EH (cell line): ENCODE measurements around the gene MBD5.
"Not testable (repeated sequence)": the region's sequence is repeated elsewhere in the genome, so short reads cannot be mapped to it uniquely, and the experiment has no call there.

Experiments used
- DNase-seq: peaks from one replicate; pipeline ENCODE4 v3.0.0-alpha.2; 2015; ENCODE audit warnings: low read depth

Gene MBD5

GRCh38 chr2:148021059-148021861 is at the start of gene MBD5:
MBD5 (plus strand) TSS chr2:148021091.
- DNase-seq = peak; percentile 73

GRCh38 chr2:147976102-147976501 is 44.8 kb upstream of the MBD5 start:
- DNase-seq = no peak

DNA sequence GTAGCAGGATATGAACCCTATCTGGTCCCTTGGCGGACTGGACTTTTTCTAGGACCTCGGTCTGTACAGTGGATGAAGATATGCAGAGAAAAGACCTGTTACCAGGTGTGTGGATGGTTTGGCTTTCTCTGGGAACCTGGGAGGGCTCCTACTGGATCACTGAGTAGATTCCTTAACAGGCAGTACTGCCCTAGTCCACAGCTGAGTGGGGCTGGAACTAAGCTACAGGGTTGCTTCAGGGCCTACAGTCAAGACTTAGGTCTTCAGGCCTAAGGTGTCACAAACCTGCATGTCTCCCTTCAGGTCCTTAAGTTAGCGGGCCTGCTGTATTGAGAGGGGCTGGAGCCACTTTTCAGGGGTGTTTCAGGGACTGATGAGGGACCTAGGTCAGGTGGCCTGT is 43.2 kb upstream of the MBD5 start:
- DNase-seq = no peak

DNA sequence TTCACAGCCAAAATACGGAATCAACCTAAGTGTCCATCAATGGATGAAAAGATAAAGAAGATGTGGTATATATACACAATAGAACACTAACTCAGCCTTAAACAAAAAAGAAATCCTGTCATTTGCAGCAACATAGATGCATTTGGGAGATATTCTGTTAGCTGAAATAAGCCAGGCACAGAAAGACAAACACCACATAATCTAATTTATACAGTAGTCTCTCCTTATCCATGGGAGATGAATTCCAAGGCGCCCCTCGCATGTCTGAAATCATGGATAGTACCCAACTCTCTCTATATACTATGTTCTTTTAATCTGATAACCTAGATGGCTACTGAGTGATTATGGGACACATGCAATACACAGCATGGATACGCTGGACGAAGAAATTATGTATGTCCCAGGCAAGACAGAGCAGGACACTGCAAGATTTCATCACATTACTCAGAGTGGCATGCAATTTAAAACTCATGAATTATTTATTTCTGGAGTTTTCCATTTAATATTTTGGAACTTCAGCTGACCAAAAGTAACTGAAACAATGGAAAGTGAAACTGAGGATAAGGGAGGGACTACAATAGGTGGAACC is 39.9 kb upstream of the MBD5 start:
- no peak for DNase-seq

DNA sequence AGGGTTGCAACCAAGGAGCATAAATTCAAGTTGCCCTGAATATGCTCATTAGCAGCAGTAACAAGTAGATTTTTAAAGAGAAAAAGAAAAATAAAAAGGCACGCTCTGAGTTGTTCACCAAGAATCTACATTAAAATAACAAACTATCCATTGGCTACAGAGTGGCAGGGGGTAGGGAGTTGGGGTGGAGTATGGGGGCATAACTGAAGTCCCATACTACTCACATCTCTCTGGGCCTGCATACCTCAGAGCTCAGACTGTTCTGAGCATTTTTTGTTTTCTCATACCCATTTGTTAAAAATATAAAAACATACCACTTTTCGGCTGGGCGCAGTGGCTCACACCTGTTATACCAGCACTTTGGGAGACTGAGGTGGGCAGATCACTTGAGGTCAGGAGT is 31.8 kb upstream of the MBD5 start:
- no peak for DNase-seq

GRCh38 chr2:147989809-147990403 is 31.0 kb upstream of the MBD5 start:
- peak; percentile 64 for DNase-seq

GRCh38 chr2:147994965-147995364 is 25.9 kb upstream of the MBD5 start:
- DNase-seq = not testable (repeated sequence)

DNA sequence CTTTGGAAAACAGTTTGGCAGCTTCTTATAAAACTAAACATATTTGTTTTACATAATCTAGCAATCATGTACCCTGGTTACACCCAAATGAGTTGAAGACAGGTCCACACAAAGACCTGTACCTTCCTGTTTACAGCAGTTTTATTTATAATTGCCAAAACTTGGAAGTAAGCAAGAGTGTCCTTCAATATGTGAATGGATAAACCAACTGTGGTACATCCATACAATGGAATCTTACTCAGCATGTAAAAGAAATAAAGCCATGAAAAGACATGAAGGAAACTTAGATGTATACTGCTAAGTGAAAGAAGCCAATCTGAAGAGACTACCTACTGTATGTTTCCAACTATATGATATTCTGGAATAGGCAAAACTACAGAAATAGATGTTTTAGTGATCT is 24.1 kb upstream of the MBD5 start:
- no peak for DNase-seq

DNA sequence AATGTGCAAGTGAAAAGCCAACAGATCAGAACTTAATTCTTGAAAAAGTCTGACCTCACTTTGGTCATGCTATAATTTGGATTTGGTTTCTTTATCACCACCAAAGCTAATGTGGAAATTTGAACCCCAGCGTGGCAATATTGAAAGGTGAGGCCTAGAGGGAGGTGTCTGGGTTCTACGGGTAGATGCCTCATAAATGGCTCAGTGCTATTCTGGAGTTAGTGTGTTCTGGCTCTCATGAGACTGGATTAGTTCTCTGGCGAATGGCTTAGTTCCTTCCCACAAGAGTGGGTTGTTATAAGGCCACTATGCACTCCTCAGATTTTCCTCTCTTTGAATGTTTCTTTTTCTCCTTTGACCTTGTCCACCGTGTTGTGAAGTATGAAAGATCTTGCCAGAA is 22.7 kb upstream of the MBD5 start:
- DNase-seq = no peak

- no peak for DNase-seq
Observed at GRCh38 chr2:147999126-147999525, 21.8 kb upstream of the MBD5 start.

DNA sequence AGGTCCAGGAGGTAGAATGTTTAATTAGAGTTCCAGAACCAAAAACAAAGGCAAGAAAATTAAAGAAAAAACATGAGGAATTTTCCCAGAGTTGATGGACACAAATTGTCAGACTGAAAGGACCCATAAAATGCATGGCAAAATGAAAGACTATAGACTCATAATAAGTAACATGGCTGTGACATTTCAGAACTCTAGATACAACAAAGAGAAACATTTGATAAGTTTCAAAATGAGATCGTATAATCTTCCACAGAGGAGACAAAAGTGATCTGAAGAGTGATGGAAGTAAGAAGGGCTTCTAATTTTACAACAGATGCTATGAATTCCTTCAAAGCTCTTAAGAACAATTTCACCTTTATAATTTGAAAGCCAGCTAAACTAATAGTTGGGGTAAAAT is 20.8 kb upstream of the MBD5 start:
- no peak for DNase-seq

DNA sequence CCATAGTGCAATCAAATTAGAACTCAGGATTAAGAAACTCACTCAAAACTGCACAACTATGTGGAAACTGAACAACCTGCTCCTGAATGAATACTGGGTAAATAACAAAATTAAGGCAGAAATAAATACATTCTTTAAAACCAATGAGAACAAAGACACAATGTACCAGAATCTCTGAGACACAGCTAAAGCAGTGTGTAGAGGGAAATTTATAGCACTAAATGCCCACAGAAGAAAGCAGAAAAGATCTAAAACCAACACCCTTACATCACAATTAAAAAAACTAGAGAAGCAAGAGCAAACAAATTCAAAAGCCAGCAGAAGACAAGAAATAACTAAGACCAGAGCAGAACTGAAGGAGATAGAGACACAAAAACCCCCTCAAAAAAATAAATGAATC is 18.5 kb upstream of the MBD5 start:
- DNase-seq = not testable (repeated sequence)

DNA sequence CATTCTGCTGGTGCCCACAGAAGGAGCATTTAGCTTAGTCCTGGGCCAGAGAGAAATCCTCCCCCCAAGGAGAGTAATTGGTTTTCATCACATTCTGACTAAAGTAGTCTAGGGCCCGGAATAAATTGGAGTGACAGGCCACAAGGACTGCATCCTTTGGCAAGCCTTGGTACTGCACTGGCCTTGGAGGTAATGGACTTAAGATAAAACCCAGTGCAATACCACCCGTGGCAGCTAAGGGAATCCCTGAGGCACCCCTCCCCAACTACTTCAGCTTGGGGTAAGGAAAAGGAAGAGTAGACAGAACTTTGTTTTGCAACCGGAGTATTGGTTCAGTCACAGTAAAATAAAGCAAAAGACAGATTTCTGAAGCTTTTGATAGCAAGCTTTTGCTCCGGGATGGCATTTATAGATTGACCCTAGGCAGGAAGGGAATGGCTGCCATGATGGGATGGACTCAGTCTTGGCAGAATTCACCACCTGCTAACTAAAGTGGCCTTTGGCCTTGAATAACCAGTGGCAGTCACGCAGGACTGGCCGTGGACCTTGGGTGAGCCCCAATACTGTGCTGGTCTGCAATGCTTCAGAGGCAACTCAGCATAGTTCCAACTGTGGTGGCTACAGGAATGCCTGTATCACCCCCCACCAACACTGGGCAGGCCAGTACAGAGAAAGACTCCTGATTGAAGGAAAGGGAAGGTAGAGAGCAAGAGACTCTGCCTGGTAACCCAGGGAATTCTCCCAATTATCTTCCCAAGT is 14.5 kb upstream of the MBD5 start:
- no peak for DNase-seq

- DNase-seq = no peak
Observed at GRCh38 chr2:148007219-148007900, 13.5 kb upstream of the MBD5 start.

DNA sequence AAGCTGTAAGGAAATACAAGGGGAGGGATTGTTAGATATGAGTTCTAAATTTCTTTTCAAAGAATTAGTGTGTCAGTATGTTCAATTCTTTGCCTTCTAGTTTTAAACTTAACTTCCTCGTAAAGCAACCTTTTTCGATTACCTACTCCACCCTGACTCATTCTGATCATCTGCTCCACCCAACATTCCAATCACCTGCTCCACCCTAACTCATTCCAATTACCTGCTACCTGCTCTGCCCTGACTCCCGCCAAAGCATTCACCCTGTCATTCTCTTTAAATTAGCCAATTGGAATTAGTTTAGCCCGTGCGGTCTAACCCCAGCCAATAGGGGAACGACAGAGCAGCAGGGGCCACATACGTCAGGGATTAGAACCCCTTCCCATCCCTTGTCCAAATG is 12.5 kb upstream of the MBD5 start:
- DNase-seq = not testable (repeated sequence)

- no peak for DNase-seq
Observed at GRCh38 chr2:148013876-148014275, 7.0 kb upstream of the MBD5 start.

- no peak for DNase-seq
Observed at GRCh38 chr2:148014616-148015015, 6.3 kb upstream of the MBD5 start.

- DNase-seq = peak; percentile 100
Observed at GRCh38 chr2:148020111-148021058, 506 bp upstream of the MBD5 start, which contains the start of gene ORC4. ORC4 (minus strand) TSS chr2:148020737; CDS start chr2:147975958, 44,779 bp downstream.

GRCh38 chr2:148021886-148022285 is 995 bp downstream of the MBD5 start:
- peak; percentile 26 for DNase-seq

- no peak for DNase-seq
Observed at GRCh38 chr2:148022351-148022750, 1.5 kb downstream of the MBD5 start.

DNA sequence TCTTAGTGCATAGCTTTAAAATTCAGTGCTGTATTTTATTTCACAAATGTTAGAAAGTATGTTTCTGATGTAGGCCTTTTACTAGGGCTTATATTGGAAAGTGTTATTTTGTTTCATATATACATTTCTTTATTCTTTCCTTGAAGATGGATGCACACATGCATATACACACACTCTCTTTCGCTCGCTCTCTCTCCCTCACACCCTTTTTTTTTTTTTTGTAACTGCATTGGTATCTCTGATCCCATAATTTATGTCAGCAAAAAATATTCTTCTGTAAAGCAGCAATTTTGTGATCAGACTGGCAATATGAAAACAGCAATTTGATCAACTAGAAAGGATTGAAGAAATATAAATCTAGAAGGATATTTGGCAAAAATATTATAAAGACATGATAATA is 2.0 kb downstream of the MBD5 start:
- no peak for DNase-seq
